Activated CD4-positive, alpha-beta memory T cell treated with anti-CD3 and anti-CD28 coated beads for 36 hours (primary cell): ENCODE results near the gene GPR153. TPM values are rescaled to one million over a fixed set of nuclear protein-coding genes. Genes with fewer than 3 reads are reported as not detected.

Source experiments
- CTCF ChIA-PET: fragments of 350-600 bp; sonication (Branson Sonifier 250); formaldehyde crosslinking; loops from one replicate; lab custom pipeline; 2021; ENCODE audit warnings: antibody characterized with exemption, inconsistent platforms; lab: Charles Lee
- POLR2A ChIA-PET: fragments of 350-600 bp; sonication (Branson Sonifier 250); formaldehyde crosslinking; loops from one replicate; lab custom pipeline; 2021; ENCODE audit warnings: antibody characterized with exemption; lab: Charles Lee
- DNase-seq: peaks from one replicate; pipeline ENCODE4 v3.0.0-alpha.2; 2020
- H3K27ac Mint-ChIP-seq: one replicate; pipeline ENCODE4 v1.8.0; 2021; ENCODE audit warnings: mixed read lengths
- H3K27me3 Mint-ChIP-seq: one replicate; pipeline ENCODE4 v1.8.0; 2021; ENCODE audit warnings: mixed read lengths
- H3K36me3 Mint-ChIP-seq: one replicate; pipeline ENCODE4 v1.8.0; 2021; ENCODE audit warnings: mixed read lengths
- H3K4me1 Mint-ChIP-seq: one replicate; pipeline ENCODE4 v1.8.0; 2021; ENCODE audit warnings: low read depth, mixed read lengths
- H3K4me3 Mint-ChIP-seq: one replicate; pipeline ENCODE4 v1.8.0; 2021; ENCODE audit warnings: mild to moderate bottlenecking, mixed read lengths
- H3K9me3 Mint-ChIP-seq: one replicate; pipeline ENCODE4 v1.8.0; 2021; ENCODE audit warnings: mixed read lengths
- intact Hi-C: fragments of 100-400 bp; cut with micrococcal nuclease; formaldehyde crosslinking; loops from one replicate; pipeline ENCODE4 v1.15.1; 2023
- total RNA-seq, 2 experiments: library from RNA; stranded (reverse); gene quantifications; one replicate each; pipeline ENCODE4 v1.2.3, GENCODE V29; 2021

GPR153 gene
- total RNA-seq, 2 experiments from 2014 or later: 0.17 to 0.26 TPM

DNA sequence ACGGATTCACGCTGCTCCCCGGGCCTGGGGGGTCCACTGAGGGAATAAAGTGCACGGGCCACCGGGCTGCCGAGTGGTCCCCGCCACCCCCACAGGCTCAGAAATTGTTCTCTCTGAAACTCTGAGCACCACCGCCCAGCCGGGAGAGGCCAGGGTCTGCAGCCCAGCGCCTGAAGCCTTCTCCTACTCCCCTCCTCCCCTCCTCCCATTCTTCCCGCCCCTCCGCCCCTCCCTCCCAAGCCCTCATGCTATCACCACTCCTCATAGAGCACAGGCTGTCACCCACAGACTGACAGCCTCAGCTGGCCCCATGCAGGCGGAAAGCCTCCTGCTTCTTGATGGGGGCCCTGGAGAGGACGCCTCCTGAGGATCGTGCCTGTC, 707 bp upstream of the GPR153 start:
- ChIA-PET CTCF (interaction anchor here (1.3 kb wide), 2 partner anchors 23 to 143 kb away, joined by 3 to 5 read pairs; no protein-coding TSS in a partner anchor), POLR2A (no interaction called here)
- H3K4me3 Mint-ChIP-seq: peak overlapping the region; percentile 35
- no peaks in the 10 kb centered on the region for H3K9me3 Mint-ChIP-seq
- H3K36me3 Mint-ChIP-seq: no peaks in the 10 kb centered on the region
- intact Hi-C loops: no loop called here
- peaks cover 6% of the 10 kb centered on the region for H3K4me1 Mint-ChIP-seq
- no peak overlapping the region for H3K27ac Mint-ChIP-seq
- DNase-seq: no peak
- H3K27me3 Mint-ChIP-seq: peaks cover 17% of the 10 kb centered on the region

DNA sequence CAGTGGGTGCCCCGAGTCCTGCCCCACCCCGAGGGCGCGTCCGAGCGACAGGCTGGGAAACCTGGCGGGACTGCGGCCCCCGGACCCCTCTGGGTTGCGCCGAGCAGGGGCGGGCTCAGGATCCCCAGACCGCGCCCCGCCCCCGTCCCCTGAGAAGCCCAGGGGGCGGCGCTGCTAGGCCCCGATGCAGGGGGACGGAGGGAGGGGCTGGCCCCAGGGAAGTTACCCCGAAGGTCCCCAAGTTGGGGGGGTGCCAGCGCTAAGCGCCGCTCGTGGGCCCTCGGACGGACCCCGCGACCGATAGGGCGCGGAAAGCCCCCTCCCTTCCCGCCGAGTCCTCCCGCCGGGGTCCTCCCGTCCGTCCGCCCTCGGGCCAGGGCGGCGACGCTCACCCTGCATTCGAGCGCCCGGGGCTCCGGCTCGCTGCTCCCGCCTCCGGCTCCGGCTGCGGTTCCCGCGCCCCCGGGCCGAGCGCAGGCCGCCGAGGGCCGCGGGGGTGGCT, 414 bp downstream of the GPR153 start:
- Mint-ChIP-seq H3K4me1 (peaks cover 6% of the 10 kb centered on the region), H3K27me3 (peaks cover 17% of the 10 kb centered on the region), H3K4me3 (no peak overlapping the region), H3K27ac (no peak overlapping the region), H3K9me3 (no peaks in the 10 kb centered on the region), H3K36me3 (no peaks in the 10 kb centered on the region)
- intact Hi-C loops: no loop called here
- POLR2A ChIA-PET: no interaction called here
- CTCF ChIA-PET: interaction anchor here (0.6 to 1.3 kb wide), 2 partner anchors 14 to 22 kb away, joined by 3 read pairs; no protein-coding TSS in a partner anchor
- no peak for DNase-seq

DNA sequence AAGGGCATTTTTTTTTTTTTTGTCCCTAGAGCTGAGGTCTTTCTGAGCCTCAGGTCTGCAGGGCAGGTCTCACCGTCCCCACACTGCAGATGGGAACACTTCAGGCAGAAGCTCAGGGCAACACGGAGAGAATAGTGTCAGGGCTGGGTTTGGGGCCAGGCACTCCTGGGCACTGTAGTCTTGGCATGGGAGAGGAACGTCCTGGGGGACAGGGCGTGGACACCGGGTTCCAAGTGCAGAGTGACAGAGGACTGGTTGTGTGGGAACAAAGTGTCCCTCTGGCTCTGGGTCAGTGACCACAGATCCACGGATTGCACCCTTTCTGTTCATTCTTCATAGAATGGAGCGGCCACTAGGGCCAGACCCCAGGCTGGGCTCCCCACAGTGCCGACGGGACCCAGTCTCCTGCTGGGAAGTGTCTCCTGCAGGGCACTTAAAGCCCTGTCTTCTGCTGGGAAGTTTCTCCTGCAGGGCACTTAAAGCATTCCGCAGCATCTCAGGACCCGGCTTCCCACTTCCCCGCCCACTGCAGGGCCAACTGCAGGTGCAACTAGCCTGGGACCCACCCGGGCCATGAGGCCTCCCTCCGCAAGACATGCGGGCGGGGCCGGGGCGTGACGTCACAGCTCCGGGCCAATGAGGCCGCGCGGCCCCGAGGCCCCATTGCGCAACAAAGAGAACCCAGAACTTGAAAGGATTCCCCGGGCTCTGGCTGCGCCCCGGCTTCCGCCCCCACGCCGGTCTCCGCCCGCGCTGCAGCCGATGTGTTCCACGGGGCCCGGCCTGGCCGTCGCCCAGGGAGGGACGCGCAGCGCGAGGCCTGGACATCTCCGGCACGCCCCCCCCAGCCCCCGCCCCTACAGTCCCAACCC, 1.2 kb downstream of the GPR153 start:
- Mint-ChIP-seq H3K4me1 (peaks cover 6% of the 10 kb centered on the region), H3K36me3 (no peaks in the 10 kb centered on the region), H3K9me3 (no peaks in the 10 kb centered on the region), H3K27me3 (peaks cover 17% of the 10 kb centered on the region), H3K4me3 (peak overlapping the region; percentile 12), H3K27ac (no peak overlapping the region)
- peak; percentile 79 for DNase-seq
- intact Hi-C loops: no loop called here
- ChIA-PET POLR2A (no interaction called here), CTCF (interaction anchor here (0.7 to 5.0 kb wide), 4 partner anchors 9 to 24 kb away, joined by 3 to 27 read pairs (median 3); partner anchors contain the start of gene ICMT)

DNA sequence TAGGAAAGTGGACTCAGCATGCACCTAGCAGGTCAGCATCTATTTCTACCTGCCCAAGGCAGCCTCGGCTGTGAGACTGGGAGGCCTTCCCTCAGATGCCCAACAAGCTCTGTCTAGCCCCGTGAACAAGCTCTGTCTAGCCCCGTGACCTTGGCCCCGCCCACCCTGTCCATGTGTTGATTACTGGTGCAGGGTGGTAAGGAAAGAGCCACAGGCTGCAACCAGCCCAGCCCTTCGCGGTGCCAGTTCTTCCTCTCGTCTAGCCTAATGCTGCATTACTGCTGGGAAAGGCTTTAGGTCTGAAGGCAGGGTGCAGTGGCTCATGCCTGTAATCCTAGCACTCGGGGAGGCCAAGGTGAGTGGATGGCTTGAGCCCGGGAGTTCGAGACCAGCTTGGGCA, 2.2 kb downstream of the GPR153 start:
- H3K27me3 Mint-ChIP-seq: peaks cover 17% of the 10 kb centered on the region
- no peak for DNase-seq
- no peaks in the 10 kb centered on the region for H3K9me3 Mint-ChIP-seq
- CTCF ChIA-PET: interaction anchor here (1.3 to 5.0 kb wide), 3 partner anchors 8 to 14 kb away, joined by 3 to 27 read pairs (median 3); no protein-coding TSS in a partner anchor
- peaks cover 6% of the 10 kb centered on the region for H3K4me1 Mint-ChIP-seq
- H3K4me3 Mint-ChIP-seq: no peak overlapping the region
- intact Hi-C loops: no loop called here
- H3K36me3 Mint-ChIP-seq: no peaks in the 10 kb centered on the region
- no peak overlapping the region for H3K27ac Mint-ChIP-seq
- POLR2A ChIA-PET: interaction anchor here (0.6 kb wide), 1 partner anchor 61 kb away, joined by 3 read pairs; no protein-coding TSS in a partner anchor

DNA sequence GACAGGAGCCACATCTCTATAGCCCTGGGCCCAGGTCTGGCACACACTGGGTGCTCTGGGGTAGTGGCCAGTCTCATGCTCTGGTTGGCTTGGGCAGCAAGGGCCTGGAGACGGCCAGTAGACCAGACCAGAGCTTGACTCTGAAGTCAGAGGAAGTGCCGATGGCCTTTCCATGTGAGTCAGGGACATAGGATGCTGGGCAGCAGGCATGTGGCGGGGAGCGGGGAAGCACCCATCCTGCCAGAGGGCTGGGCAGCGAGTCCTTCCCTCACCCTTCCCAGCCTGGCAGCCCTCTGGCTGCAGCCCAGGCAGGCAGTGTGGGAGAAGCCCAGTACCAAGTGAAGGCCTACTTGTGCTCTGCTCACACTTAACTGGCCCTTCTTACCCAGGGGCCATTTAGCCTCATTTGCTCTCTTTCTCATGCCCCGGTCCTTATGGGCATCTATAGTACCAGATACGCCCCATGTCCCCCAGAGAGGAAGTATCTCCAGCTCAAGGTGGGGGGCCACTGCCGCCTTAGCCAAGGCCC, 3.3 kb downstream of the GPR153 start:
- H3K9me3 Mint-ChIP-seq: no peaks in the 10 kb centered on the region
- intact Hi-C loops: no loop called here
- H3K27ac Mint-ChIP-seq: no peak overlapping the region
- ChIA-PET CTCF (interaction anchor here (0.6 to 5.0 kb wide), 2 partner anchors 11 to 215 kb away, joined by 3 to 27 read pairs; no protein-coding TSS in a partner anchor), POLR2A (no interaction called here)
- H3K27me3 Mint-ChIP-seq: peaks cover 17% of the 10 kb centered on the region
- no peak for DNase-seq
- no peak overlapping the region for H3K4me3 Mint-ChIP-seq
- H3K4me1 Mint-ChIP-seq: peaks cover 6% of the 10 kb centered on the region
- no peaks in the 10 kb centered on the region for H3K36me3 Mint-ChIP-seq

- no peak for DNase-seq
- Mint-ChIP-seq H3K4me1 (peaks cover 6% of the 10 kb centered on the region), H3K9me3 (no peaks in the 10 kb centered on the region), H3K36me3 (no peaks in the 10 kb centered on the region), H3K4me3 (no peak overlapping the region), H3K27ac (no peak overlapping the region), H3K27me3 (peaks cover 16% of the 10 kb centered on the region)
- CTCF ChIA-PET: interaction anchor here (1.4 to 5.0 kb wide), 2 partner anchors 10 to 12 kb away, joined by 5 to 27 read pairs; no protein-coding TSS in a partner anchor
- POLR2A ChIA-PET: no interaction called here
- intact Hi-C loops: no loop called here
Observed at GRCh38 chr1:6256645-6257044, 4.3 kb downstream of the GPR153 start.

- no peak for DNase-seq
- CTCF ChIA-PET: no interaction called here
- H3K4me1 Mint-ChIP-seq: peaks cover 4% of the 10 kb centered on the region
- POLR2A ChIA-PET: no interaction called here
- H3K4me3 Mint-ChIP-seq: no peak overlapping the region
- intact Hi-C loops: no loop called here
- no peaks in the 10 kb centered on the region for H3K9me3 Mint-ChIP-seq
- H3K27me3 Mint-ChIP-seq: peaks cover 25% of the 10 kb centered on the region
- H3K27ac Mint-ChIP-seq: no peak overlapping the region
- no peaks in the 10 kb centered on the region for H3K36me3 Mint-ChIP-seq
Observed at GRCh38 chr1:6254691-6255090, 6.2 kb downstream of the GPR153 start.

GRCh38 chr1:6253380-6253779, 7.5 kb downstream of the GPR153 start:
- DNase-seq: no peak
- ChIA-PET POLR2A (no interaction called here), CTCF (no interaction called here)
- Mint-ChIP-seq H3K27ac (no peak overlapping the region), H3K4me1 (no peaks in the 10 kb centered on the region), H3K9me3 (no peaks in the 10 kb centered on the region), H3K4me3 (no peak overlapping the region), H3K36me3 (no peaks in the 10 kb centered on the region), H3K27me3 (peaks cover 19% of the 10 kb centered on the region)
- intact Hi-C loops: no loop called here

- ChIA-PET CTCF (interaction anchor here (0.6 kb wide), 1 partner anchor 354 kb away, joined by 4 read pairs; no protein-coding TSS in a partner anchor), POLR2A (no interaction called here)
- Mint-ChIP-seq H3K36me3 (no peaks in the 10 kb centered on the region), H3K27ac (no peak overlapping the region), H3K27me3 (peaks cover 27% of the 10 kb centered on the region), H3K4me3 (no peak overlapping the region), H3K9me3 (no peaks in the 10 kb centered on the region), H3K4me1 (no peaks in the 10 kb centered on the region)
- intact Hi-C loops: no loop called here
- DNase-seq: no peak
Observed at GRCh38 chr1:6252374-6252710, 8.6 kb downstream of the GPR153 start.

GRCh38 chr1:6251681-6252373, 9.1 kb downstream of the GPR153 start:
- DNase-seq: no peak
- ChIA-PET CTCF (interaction anchor here (0.6 kb wide), 1 partner anchor 355 kb away, joined by 4 read pairs; no protein-coding TSS in a partner anchor), POLR2A (no interaction called here)
- H3K4me1 Mint-ChIP-seq: no peaks in the 10 kb centered on the region
- intact Hi-C loops: no loop called here
- no peak overlapping the region for H3K27ac Mint-ChIP-seq
- no peak overlapping the region for H3K4me3 Mint-ChIP-seq
- peaks cover 31% of the 10 kb centered on the region for H3K27me3 Mint-ChIP-seq
- no peaks in the 10 kb centered on the region for H3K36me3 Mint-ChIP-seq
- H3K9me3 Mint-ChIP-seq: no peaks in the 10 kb centered on the region

GRCh38 chr1:6251233-6251632, 9.7 kb downstream of the GPR153 start:
- no peaks in the 10 kb centered on the region for H3K9me3 Mint-ChIP-seq
- ChIA-PET POLR2A (no interaction called here), CTCF (interaction anchor here (0.7 to 3.0 kb wide), 3 partner anchors 8 to 153 kb away, joined by 3 to 14 read pairs (median 3); no protein-coding TSS in a partner anchor)
- H3K27ac Mint-ChIP-seq: no peak overlapping the region
- peaks cover 37% of the 10 kb centered on the region for H3K27me3 Mint-ChIP-seq
- H3K4me1 Mint-ChIP-seq: peaks cover 5% of the 10 kb centered on the region
- intact Hi-C loops: no loop called here
- H3K4me3 Mint-ChIP-seq: no peak overlapping the region
- peaks cover 3% of the 10 kb centered on the region for H3K36me3 Mint-ChIP-seq
- DNase-seq: no peak
